CD8-positive, alpha-beta memory T cell (primary cell): ENCODE measurements around the gene FAM174C. TPM values are rescaled to one million over a fixed set of nuclear protein-coding genes. Genes with fewer than 3 reads are reported as not detected.

Experiments
- CTCF ChIA-PET: fragments of 350-600 bp; sonication (Branson Sonifier 250); formaldehyde crosslinking; loops from one replicate; lab custom pipeline; 2021; ENCODE audit warnings: antibody characterized with exemption; lab: Charles Lee
- POLR2A ChIA-PET: fragments of 350-600 bp; sonication (Branson Sonifier 250); formaldehyde crosslinking; loops from one replicate; lab custom pipeline; 2021; ENCODE audit warnings: antibody characterized with exemption; lab: Charles Lee
- DNase-seq, 5 donors: peaks; one replicate each; pipeline versions ENCODE4 v3.0.0 to v3.0.0-alpha.2; 2020 to 2022; ENCODE audit warnings: mixed read lengths in 1 of 5
- H3K27ac ChIP-seq: one replicate; pipeline ENCODE4 v1.7.0; 2013; ENCODE audit warnings: low read depth, mild to moderate bottlenecking, low read length, moderate library complexity
- H3K27me3 ChIP-seq: 2 replicates; pipeline ENCODE4 v1.7.0; 2013; ENCODE audit warnings: low read length, mild to moderate bottlenecking; ENCODE audit not compliant: insufficient read depth, poor library complexity, severe bottlenecking
- H3K36me3 ChIP-seq: 2 replicates; pipeline ENCODE4 v1.7.0; 2013; ENCODE audit warnings: mild to moderate bottlenecking, low read length, moderate library complexity; ENCODE audit not compliant: insufficient read depth
- H3K4me1 ChIP-seq: 2 replicates; pipeline ENCODE4 v1.7.0; 2013; ENCODE audit warnings: mild to moderate bottlenecking, low read length, moderate library complexity; ENCODE audit not compliant: insufficient read depth
- H3K4me3 ChIP-seq: 2 replicates; pipeline ENCODE4 v1.7.0; 2013; ENCODE audit warnings: mild to moderate bottlenecking, low read length
- H3K9me3 ChIP-seq: 2 replicates; pipeline ENCODE4 v1.7.0; 2013; ENCODE audit warnings: mild to moderate bottlenecking, low read length
- H3K27ac Mint-ChIP-seq, 8 donors: one replicate each; pipeline ENCODE4 v1.8.0; 2020 to 2021; ENCODE audit warnings: mixed read lengths in 8 of 8, mild to moderate bottlenecking in 6 of 8, inconsistent platforms in 3 of 8, moderate library complexity in 3 of 8
- H3K27me3 Mint-ChIP-seq, 2 donors: one replicate each; pipeline ENCODE4 v1.8.0; 2020 to 2021; ENCODE audit warnings: mixed read lengths in 2 of 2, mild to moderate bottlenecking in 1 of 2, moderate library complexity in 1 of 2
- H3K36me3 Mint-ChIP-seq, 3 donors: one replicate each; pipeline ENCODE4 v1.8.0; 2020 to 2021; ENCODE audit warnings: mixed read lengths in 3 of 3, inconsistent platforms in 1 of 3, mild to moderate bottlenecking in 1 of 3
- H3K4me1 Mint-ChIP-seq, 3 donors: one replicate each; pipeline ENCODE4 v1.8.0; 2020 to 2021; ENCODE audit warnings: mixed read lengths in 3 of 3, inconsistent platforms in 1 of 3, mild to moderate bottlenecking in 1 of 3
- H3K4me3 Mint-ChIP-seq, 7 donors: one replicate each; pipeline ENCODE4 v1.8.0; 2020 to 2021; ENCODE audit warnings: mixed read lengths in 7 of 7, mild to moderate bottlenecking in 6 of 7, moderate library complexity in 4 of 7, inconsistent platforms in 2 of 7
- H3K9me3 Mint-ChIP-seq, 5 donors: one replicate each; pipeline ENCODE4 v1.8.0; 2020 to 2022; ENCODE audit warnings: mixed read lengths in 5 of 5, mild to moderate bottlenecking in 3 of 5, moderate library complexity in 2 of 5, inconsistent platforms in 1 of 5
- polyA plus RNA-seq: library from polyadenylated mRNA; unstranded; fragments of 300-500 nt; fragmentation: Illumina TruSeq; gene quantifications from one replicate; pipeline ENCODE4 v1.2.3, GENCODE V29; 2021
- total RNA-seq, 2 experiments: library from RNA; stranded (reverse); gene quantifications; one replicate each; pipeline ENCODE4 v1.2.3, GENCODE V29; 2021

Gene FAM174C
- total and polyA plus RNA-seq, 3 experiments from 2014 or later, result 100 to 113 (median 113) TPM

DNA sequence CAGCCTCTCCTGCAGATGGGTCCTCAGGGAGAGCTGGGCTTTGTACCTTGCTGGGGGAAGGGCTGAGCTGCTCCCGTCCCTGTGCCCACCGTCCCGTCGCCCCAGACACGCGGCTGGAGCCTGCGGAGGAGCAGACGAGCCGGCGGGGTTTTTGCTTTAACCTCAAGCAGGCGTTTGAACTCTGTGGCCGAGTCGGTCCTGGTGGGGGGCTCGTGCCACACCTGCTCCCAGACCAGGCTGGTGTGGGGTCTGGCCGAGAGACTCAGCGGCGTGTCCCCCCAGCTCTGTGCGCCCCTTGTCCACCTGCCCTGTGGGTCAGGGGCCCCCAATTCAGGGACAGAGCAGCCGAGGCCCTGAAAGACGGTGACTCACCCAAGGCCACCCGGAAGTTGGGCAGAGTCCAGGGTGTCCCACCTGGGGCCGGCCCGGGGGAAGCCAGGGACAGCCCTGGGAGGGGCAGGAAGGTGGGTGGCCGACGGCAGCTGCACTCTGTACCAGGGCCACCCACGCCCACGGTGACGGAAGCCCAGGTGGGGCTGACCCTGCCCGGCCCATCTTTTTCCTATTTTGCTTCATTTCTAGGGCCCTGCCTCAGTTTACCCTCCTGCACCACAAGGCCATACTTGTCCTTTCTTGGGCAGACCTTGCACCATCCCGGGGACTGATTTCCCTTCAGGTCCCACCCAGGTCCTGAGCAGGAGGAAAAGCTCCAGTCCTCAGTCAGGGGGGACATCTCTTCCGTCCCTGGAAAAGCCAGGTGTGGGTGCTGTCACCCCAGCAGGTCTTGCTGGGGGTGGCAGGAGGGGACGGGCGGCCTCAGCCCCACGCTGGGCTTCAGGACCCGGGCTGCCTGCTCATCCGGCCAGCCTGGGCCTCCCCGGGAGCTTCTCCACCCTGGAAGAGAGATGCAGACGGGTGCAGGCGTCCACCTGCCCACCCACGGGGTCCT, 15.6 kb downstream of the FAM174C start:
- H3K27ac ChIP-seq, result no peak overlapping the region
- DNase-seq, result no peak
- ChIA-PET POLR2A (no interaction called here), CTCF (interaction anchor here (1.3 kb wide), 1 partner anchor 11 kb away, joined by 4 read pairs; no protein-coding TSS in a partner anchor)
- no peak overlapping the region for H3K4me3 ChIP-seq
- no peaks in the 10 kb centered on the region for H3K9me3 ChIP-seq
- Mint-ChIP-seq H3K4me3 (no peak overlapping the region), H3K27me3 (peaks cover 12 to 18% of the 10 kb centered on the region in 2 donors), H3K9me3 (no peaks in the 10 kb centered on the region), H3K27ac (no peak overlapping the region), H3K4me1 (peaks cover 0 to 5% (median 3%) of the 10 kb centered on the region in 3 donors), H3K36me3 (no peaks in the 10 kb centered on the region)
- H3K36me3 ChIP-seq, result no peaks in the 10 kb centered on the region
- peaks cover 26% of the 10 kb centered on the region for H3K27me3 ChIP-seq
- H3K4me1 ChIP-seq, result peaks cover 4% of the 10 kb centered on the region

DNA sequence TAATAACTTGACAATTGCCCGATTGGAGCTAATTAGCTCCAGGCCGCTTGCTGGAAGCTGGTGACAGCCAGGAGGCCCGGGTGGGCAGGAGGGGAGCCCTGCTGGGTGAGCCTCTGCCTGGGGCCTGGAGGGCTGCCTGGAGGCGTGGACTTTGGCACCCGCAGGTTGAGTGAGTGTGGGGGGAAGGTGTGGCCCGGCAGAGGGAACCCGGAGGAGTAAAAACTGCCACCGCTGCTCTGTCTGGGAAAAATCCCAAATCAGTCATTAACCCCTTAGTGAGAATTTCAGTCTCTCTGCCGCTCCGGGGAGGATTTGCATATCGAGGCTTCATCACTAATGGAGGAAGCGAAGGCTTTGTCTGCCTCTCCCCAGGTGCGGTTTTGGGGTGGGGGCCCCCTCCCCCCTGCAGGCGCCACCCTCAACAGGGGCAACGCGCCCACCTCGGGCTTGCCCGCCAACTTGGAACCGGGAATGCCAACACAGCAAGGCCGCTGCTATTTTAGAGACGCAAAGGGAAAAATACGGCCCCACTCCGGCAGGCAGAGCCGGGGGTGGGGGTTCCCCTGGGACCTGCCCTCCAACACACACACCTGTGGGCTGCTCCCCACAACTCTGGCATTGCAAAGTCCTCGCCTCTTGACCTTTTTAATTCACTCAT, 16.6 kb downstream of the FAM174C start:
- no peaks in the 10 kb centered on the region for H3K36me3 ChIP-seq
- POLR2A ChIA-PET, result no interaction called here
- H3K9me3 Mint-ChIP-seq, result no peaks in the 10 kb centered on the region
- CTCF ChIA-PET, result interaction anchor here (1.3 kb wide), 1 partner anchor 12 kb away, joined by 4 read pairs; no protein-coding TSS in a partner anchor
- H3K36me3 Mint-ChIP-seq, result no peaks in the 10 kb centered on the region
- H3K4me3 Mint-ChIP-seq, result no peak overlapping the region
- peaks cover 0 to 1% (median 0%) of the 10 kb centered on the region in 3 donors for H3K4me1 Mint-ChIP-seq
- no peak overlapping the region for H3K27ac ChIP-seq
- peaks cover 22% of the 10 kb centered on the region for H3K27me3 ChIP-seq
- H3K9me3 ChIP-seq, result no peaks in the 10 kb centered on the region
- H3K4me1 ChIP-seq, result no peaks in the 10 kb centered on the region
- H3K4me3 ChIP-seq, result no peak overlapping the region
- no peak overlapping the region for H3K27ac Mint-ChIP-seq
- peaks cover 12 to 15% of the 10 kb centered on the region in 2 donors for H3K27me3 Mint-ChIP-seq
- no peak for DNase-seq

DNA sequence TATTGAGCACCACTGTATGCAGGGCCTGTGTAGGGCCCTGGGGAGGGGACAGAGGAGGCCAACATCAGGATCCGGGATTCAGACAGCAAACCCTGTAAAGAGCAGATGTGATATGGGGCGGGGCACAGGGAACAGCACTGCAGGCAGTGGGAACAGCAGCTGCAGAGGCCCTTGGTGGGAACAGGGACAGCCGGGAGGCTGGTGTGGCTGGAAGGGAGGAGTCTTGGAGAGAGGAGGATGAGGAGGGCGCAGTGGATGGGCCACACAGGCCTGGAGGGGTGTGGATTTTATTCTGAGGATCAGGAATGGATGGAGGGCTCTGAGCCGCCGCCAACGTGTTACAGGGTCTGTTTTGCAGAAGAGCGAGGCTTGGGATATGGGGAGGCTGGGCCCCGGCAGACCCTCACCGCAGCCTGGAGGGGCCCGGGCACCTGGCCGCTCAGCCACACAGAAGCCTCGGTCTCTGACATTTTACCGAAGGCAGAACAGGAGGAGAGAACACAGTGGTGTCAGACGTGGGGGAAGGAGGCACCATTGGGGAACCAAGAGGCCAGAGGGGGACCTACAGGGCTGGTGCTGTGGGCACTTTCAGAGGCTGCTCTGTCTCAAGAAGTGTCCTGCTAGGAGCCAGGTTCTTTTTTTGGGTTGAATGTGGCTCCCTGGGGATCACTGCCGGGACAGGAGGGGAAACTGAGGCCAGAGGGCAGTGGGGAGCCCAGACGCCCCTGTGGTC, 17.3 kb downstream of the FAM174C start:
- H3K4me3 Mint-ChIP-seq, result peak overlapping the region in 1 of 7 donors; percentile 23
- POLR2A ChIA-PET, result no interaction called here
- DNase-seq, result no peak
- H3K27ac ChIP-seq, result no peak overlapping the region
- H3K4me1 Mint-ChIP-seq, result peaks cover 0 to 1% (median 0%) of the 10 kb centered on the region in 3 donors
- no peak overlapping the region for H3K4me3 ChIP-seq
- no peaks in the 10 kb centered on the region for H3K4me1 ChIP-seq
- H3K9me3 ChIP-seq, result no peaks in the 10 kb centered on the region
- CTCF ChIA-PET, result no interaction called here
- peaks cover 19% of the 10 kb centered on the region for H3K27me3 ChIP-seq
- no peaks in the 10 kb centered on the region for H3K36me3 Mint-ChIP-seq
- H3K27ac Mint-ChIP-seq, result peak overlapping the region in 1 of 8 donors; percentile 43
- H3K27me3 Mint-ChIP-seq, result peaks cover 11 to 15% of the 10 kb centered on the region in 2 donors
- H3K9me3 Mint-ChIP-seq, result no peaks in the 10 kb centered on the region
- no peaks in the 10 kb centered on the region for H3K36me3 ChIP-seq

DNA sequence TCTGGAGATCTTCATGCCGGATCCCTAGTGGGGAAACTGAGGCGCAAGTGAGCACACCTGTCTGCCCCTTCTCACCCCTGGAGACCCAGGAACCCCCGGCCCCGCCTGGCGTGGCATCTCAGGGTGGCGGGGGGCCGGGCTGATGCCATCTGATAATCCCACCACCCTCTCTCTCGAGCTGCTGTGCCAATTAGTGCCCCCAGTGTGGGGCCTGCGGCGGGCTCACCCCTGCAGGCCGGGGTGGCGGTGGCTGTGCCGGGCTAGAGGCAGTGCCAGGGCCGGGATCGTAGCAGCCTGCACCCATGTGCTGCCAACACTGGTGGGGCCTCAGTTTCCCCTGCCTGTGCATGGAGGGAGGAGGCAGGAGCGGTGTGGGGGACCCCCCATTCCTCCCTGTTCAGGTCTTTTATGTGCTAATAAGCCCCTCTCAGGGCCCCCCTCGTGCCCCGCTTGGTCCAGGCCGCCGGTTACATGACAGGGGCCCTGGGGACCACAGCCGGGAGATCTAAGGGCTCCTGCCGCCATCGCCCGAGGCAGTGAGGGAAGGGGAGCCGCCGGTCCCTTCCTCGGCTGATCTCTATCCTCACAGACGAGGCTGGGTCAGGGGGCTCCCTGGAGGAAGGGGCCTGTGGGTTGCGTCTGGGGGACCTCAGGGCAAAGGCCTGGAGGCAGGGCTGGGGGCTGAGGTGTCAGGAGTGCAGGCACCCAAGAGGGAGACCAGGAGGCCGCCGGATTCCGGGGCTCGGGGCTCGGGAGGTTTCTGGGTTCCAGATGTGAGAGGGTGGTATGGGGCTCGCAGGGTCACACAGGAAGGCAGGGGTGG, 18.7 kb downstream of the FAM174C start:
- CTCF ChIA-PET, result no interaction called here
- H3K9me3 ChIP-seq, result no peaks in the 10 kb centered on the region
- Mint-ChIP-seq H3K36me3 (no peaks in the 10 kb centered on the region), H3K4me3 (no peak overlapping the region), H3K4me1 (peaks cover 0 to 1% (median 0%) of the 10 kb centered on the region in 3 donors), H3K27ac (no peak overlapping the region), H3K27me3 (peaks cover 10 to 13% of the 10 kb centered on the region in 2 donors), H3K9me3 (no peaks in the 10 kb centered on the region)
- H3K4me1 ChIP-seq, result no peaks in the 10 kb centered on the region
- no peaks in the 10 kb centered on the region for H3K36me3 ChIP-seq
- H3K4me3 ChIP-seq, result no peak overlapping the region
- no peak overlapping the region for H3K27ac ChIP-seq
- peaks cover 14% of the 10 kb centered on the region for H3K27me3 ChIP-seq
- POLR2A ChIA-PET, result no interaction called here
- DNase-seq, result no peak

DNA sequence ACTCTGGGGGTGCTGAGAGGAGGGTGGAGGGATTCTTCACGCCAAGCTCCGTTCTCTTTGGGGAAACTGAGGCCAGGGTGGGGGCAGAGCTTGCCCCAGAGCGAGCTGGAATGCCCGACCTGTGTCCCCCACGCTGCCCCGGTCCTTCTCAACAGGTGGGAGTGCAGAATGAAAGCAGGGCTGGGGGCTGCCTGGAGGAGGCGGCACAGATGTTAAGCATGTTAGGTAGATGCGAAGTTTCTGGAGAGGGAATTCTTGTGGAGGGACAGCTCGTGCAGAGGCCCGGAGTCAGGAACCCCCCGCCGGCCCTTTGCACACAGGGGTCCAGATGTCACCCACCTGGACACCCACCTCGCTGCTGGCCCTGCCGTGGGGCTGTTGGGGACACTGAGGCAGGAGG, 19.4 kb downstream of the FAM174C start:
- no peak overlapping the region for H3K4me3 Mint-ChIP-seq
- H3K9me3 Mint-ChIP-seq, result no peaks in the 10 kb centered on the region
- no peak overlapping the region for H3K4me3 ChIP-seq

DNA sequence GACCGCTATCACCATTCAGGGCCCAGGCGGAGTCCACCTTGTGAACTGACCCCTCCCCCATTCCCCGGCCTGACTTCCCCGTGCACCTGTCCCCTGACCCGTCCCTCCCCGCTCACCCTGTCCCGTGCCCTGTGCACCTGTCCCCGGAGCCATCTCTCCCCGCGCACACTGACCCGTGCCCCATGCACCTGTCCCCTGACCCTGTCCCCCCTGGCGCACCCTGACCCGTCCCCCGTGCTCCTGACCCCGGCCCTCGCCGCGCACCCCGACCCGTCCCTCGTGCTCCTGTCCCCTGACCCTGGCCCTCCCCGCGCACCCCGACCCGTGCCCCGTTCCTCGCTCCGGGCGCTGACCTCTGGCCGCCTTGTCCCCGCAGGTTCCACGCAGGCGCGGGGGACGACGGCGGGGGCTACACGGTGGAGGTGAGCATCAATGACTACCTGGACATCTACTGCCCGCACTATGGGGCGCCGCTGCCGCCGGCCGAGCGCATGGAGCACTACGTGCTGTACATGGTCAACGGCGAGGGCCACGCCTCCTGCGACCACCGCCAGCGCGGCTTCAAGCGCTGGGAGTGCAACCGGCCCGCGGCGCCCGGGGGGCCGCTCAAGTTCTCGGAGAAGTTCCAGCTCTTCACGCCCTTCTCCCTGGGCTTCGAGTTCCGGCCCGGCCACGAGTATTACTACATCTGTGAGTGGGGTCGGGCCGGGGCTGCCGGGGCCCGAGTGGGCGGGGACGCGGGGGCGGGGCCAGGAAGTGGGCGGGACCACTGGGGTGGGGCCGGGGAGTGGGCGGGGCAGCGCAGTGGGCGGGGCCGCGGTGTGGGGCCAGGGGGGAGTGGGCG, 20.1 kb downstream of the FAM174C start:
- Mint-ChIP-seq H3K9me3 (no peaks in the 10 kb centered on the region), H3K4me1 (peaks cover 0 to 1% (median 0%) of the 10 kb centered on the region in 3 donors), H3K27me3 (peaks cover 8 to 11% of the 10 kb centered on the region in 2 donors), H3K36me3 (no peaks in the 10 kb centered on the region), H3K27ac (no peak overlapping the region), H3K4me3 (peak overlapping the region in 1 of 7 donors; percentile 44)
- H3K36me3 ChIP-seq, result no peaks in the 10 kb centered on the region
- H3K9me3 ChIP-seq, result no peaks in the 10 kb centered on the region
- peak in 3 of 5 donors; percentile 30 to 60 (median 36) for DNase-seq
- no peak overlapping the region for H3K4me3 ChIP-seq
- no peak overlapping the region for H3K27ac ChIP-seq
- POLR2A ChIA-PET, result no interaction called here
- H3K27me3 ChIP-seq, result peaks cover 14% of the 10 kb centered on the region
- no peaks in the 10 kb centered on the region for H3K4me1 ChIP-seq
- CTCF ChIA-PET, result no interaction called here

More for the DNA sequence above, 19.4 kb downstream of the FAM174C start:
- H3K27ac Mint-ChIP-seq, result no peak overlapping the region
- no peak for DNase-seq
- ChIA-PET POLR2A (no interaction called here), CTCF (no interaction called here)
- Histone ChIP-seq H3K27ac (no peak overlapping the region), H3K36me3 (no peaks in the 10 kb centered on the region), H3K27me3 (peaks cover 14% of the 10 kb centered on the region), H3K9me3 (no peaks in the 10 kb centered on the region), H3K4me1 (no peaks in the 10 kb centered on the region)
- H3K4me1 Mint-ChIP-seq, result peaks cover 0 to 1% (median 0%) of the 10 kb centered on the region in 3 donors
- H3K27me3 Mint-ChIP-seq, result peaks cover 8 to 11% of the 10 kb centered on the region in 2 donors
- H3K36me3 Mint-ChIP-seq, result no peaks in the 10 kb centered on the region

DNA sequence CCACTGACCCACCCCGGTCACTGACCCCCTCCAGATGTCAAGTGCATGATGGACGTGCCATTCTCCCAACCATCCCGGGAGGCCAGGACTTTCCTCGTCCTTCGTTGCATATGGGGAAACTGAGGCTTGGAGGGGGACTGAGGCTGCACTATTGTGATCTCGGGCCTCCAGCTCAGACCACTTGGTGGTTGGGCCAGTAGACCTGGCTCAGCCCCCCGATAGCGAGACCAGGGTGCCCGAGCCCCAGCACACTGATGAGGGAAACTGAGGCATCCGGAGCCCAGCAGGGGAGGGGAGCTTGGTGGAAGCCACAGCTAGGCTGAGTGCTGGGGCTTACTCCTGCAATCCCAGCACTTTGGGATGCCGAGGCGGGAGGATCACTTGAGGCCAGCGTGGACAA, 20.7 kb downstream of the FAM174C start:
- H3K9me3 ChIP-seq, result no peaks in the 10 kb centered on the region
- no peaks in the 10 kb centered on the region for H3K36me3 ChIP-seq
- CTCF ChIA-PET, result no interaction called here
- H3K4me1 ChIP-seq, result no peaks in the 10 kb centered on the region
- H3K4me3 ChIP-seq, result no peak overlapping the region
- Mint-ChIP-seq H3K36me3 (no peaks in the 10 kb centered on the region), H3K4me1 (peaks cover 0 to 1% (median 0%) of the 10 kb centered on the region in 3 donors), H3K4me3 (no peak overlapping the region), H3K27me3 (peaks cover 10 to 11% of the 10 kb centered on the region in 2 donors), H3K9me3 (no peaks in the 10 kb centered on the region), H3K27ac (no peak overlapping the region)
- no peak for DNase-seq
- H3K27me3 ChIP-seq, result peaks cover 14% of the 10 kb centered on the region
- POLR2A ChIA-PET, result no interaction called here
- H3K27ac ChIP-seq, result no peak overlapping the region
